HepG2 (cell line): ENCODE measurements around the gene MDP1. TPM values are rescaled to one million over a fixed set of nuclear protein-coding genes. Genes with fewer than 3 reads are reported as not detected.
A peak's percentile ranks its signal among the peaks of the same experiment; 100 is the strongest.

Source experiments
- BATF2 ChIP-seq: sonication (generic); formaldehyde crosslinking; IDR thresholded peaks from 2 replicates; pipeline ENCODE4 v1.8.0; 2022; ENCODE audit warnings: mild to moderate bottlenecking, missing genetic modification reagents, moderate library complexity
- BCL3 ChIP-seq: sonication (generic); formaldehyde crosslinking; IDR thresholded peaks from 2 replicates; pipeline ENCODE4 v1.5.1; 2020; ENCODE audit warnings: mild to moderate bottlenecking, missing genetic modification reagents, moderate library complexity
- DNMT3B ChIP-seq: conservative IDR thresholded peaks from 2 replicates; pipeline ENCODE4 v1.6.1; 2016; ENCODE audit warnings: missing biosample characterization, control low read depth
- E2F2 ChIP-seq: sonication (generic); formaldehyde crosslinking; IDR thresholded peaks from 2 replicates; pipeline ENCODE4 v1.4.0; 2020; ENCODE audit warnings: missing genetic modification reagents, borderline replicate concordance
- HCFC1 ChIP-seq: fragments of 150-350 bp; IDR thresholded peaks from 2 replicates; pipeline ENCODE4 v1.6.1; 2014; ENCODE audit warnings: low read depth, low read length
- HIVEP1 ChIP-seq: sonication (generic); formaldehyde crosslinking; IDR thresholded peaks from 2 replicates; pipeline ENCODE4 v1.4.0; 2020; ENCODE audit warnings: mild to moderate bottlenecking, missing genetic modification reagents
- HNF4A ChIP-seq: sonication (generic); formaldehyde crosslinking; IDR thresholded peaks from 2 replicates; pipeline ENCODE4 v1.4.0; 2020; ENCODE audit warnings: missing genetic modification reagents
- IKZF5 ChIP-seq: IDR thresholded peaks from 2 replicates; pipeline ENCODE4 v1.6.1; 2018; ENCODE audit warnings: missing genetic modification reagents, mild to moderate bottlenecking, missing compliant biosample characterization
- MAFG ChIP-seq: sonication (generic); formaldehyde crosslinking; IDR thresholded peaks from 2 replicates; pipeline ENCODE4 v1.5.1; 2020; ENCODE audit warnings: mild to moderate bottlenecking, missing genetic modification reagents
- NCOA2 ChIP-seq: sonication (generic); formaldehyde crosslinking; IDR thresholded peaks from 2 replicates; pipeline ENCODE4 v1.8.0; 2022; ENCODE audit warnings: inconsistent platforms
- NR2C2 ChIP-seq: sonication (generic); formaldehyde crosslinking; IDR thresholded peaks from 2 replicates; pipeline ENCODE4 v1.4.0; 2020; ENCODE audit warnings: missing genetic modification reagents, mild to moderate bottlenecking, moderate library complexity, borderline replicate concordance
- PHB2 ChIP-seq: fragments of 450-650 bp; IDR thresholded peaks from 2 replicates; pipeline ENCODE4 v1.6.1; 2018; ENCODE audit not compliant: partially characterized antibody
- RNF2 ChIP-seq: fragments of 450-650 bp; conservative IDR thresholded peaks from 2 replicates; pipeline ENCODE4 v1.6.1; 2016; ENCODE audit warnings: low read depth
- RXRA ChIP-seq: sonication (generic); formaldehyde crosslinking; IDR thresholded peaks from 2 replicates; pipeline ENCODE4 v1.5.1; 2020; ENCODE audit warnings: missing genetic modification reagents
- SNAI1 ChIP-seq: sonication (generic); formaldehyde crosslinking; IDR thresholded peaks from 2 replicates; pipeline ENCODE4 v1.5.0; 2020; ENCODE audit warnings: mild to moderate bottlenecking, missing genetic modification reagents, borderline replicate concordance
- TRIM24 ChIP-seq: sonication (generic); formaldehyde crosslinking; IDR thresholded peaks from 2 replicates; pipeline ENCODE4 v1.8.0; 2022; ENCODE audit warnings: mild to moderate bottlenecking, missing genetic modification reagents
- ZBTB2 ChIP-seq: sonication (generic); formaldehyde crosslinking; IDR thresholded peaks from 2 replicates; pipeline ENCODE4 v1.8.0; 2022; ENCODE audit warnings: low read depth, missing genetic modification reagents
- ZBTB20 ChIP-seq: sonication (generic); formaldehyde crosslinking; IDR thresholded peaks from 2 replicates; pipeline ENCODE4 v1.8.1; 2023; ENCODE audit warnings: missing genetic modification reagents, low read depth, mild to moderate bottlenecking, borderline replicate concordance
- ZFP91 ChIP-seq: sonication (generic); formaldehyde crosslinking; IDR thresholded peaks from 2 replicates; pipeline ENCODE4 v1.9.0; 2022; ENCODE audit warnings: missing genetic modification reagents, mild to moderate bottlenecking, borderline replicate concordance
- ZNF30 ChIP-seq: sonication (generic); formaldehyde crosslinking; IDR thresholded peaks from 2 replicates; pipeline ENCODE4 v1.5.0; 2020; ENCODE audit warnings: mild to moderate bottlenecking, missing genetic modification reagents
- polyA plus RNA-seq, 8 experiments: library from polyadenylated mRNA; depleted of rRNA in 3 of 8; stranded (reverse) in 7 of 8; unstranded in 1 of 8; fragments of >200 nt; fragmentation: Illumina TruSeq in 4 of 8; extraction: Trizol in 4 of 8; gene quantifications; 2 replicates each; pipeline versions ENCODE4 v1.2.1 to v1.2.3, GENCODE V29; 2011 to 2016; ENCODE audit warnings: low read depth in 4 of 8, missing spikeins in 1 of 8, mixed read lengths in 1 of 8; ENCODE audit not compliant: insufficient read depth in 1 of 8
- total RNA-seq, 5 experiments: library from RNA; depleted of rRNA; stranded (reverse); fragments of >200 nt; fragmentation: Illumina TruSeq; extraction: Trizol; gene quantifications; 2 replicates each; pipeline ENCODE4 v1.2.3, GENCODE V29; 2016; ENCODE audit warnings: low read depth in 1 of 5
- TF ChIP-seq, protein P1 (sequence below): sonication (generic); formaldehyde crosslinking; IDR thresholded peaks from 2 replicates; pipeline ENCODE4 v1.5.0; 2020; ENCODE audit warnings: missing genetic modification reagents

The MDP1 gene
- total and polyA plus RNA-seq, 2 of the 13 experiments (the other 11 are each of a cell fraction or from before 2014, with no cell fraction given) = 44.1 to 48.7 TPM

DNA sequence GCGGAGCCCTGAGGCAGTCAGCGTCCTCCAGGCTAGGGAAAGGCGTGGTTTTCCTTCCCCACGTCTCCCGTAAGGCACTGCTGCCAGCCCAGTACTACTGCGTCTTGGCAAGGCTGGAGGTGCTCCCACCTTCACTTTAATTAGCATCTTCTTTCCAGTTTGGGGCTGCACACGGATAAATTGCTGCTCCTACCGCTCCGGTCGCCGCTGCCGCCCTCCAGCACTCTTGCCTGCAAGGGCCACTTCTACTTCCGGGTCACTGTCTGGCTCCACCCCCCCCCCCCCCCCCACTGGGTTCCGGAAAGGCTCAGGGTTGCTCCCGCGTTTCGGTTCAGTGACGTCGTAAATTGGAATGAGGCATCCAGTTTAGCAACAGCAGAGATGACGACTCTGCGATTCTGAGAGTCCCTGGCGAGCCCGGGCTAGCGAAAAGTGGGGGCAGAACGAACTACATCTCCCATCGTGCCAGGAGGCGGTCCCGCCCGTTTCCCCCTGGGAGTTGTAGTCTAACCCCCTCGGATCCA is 16.3 kb upstream of the MDP1 start, which contains the start of gene NEDD8 (continued):
- TF ChIP-seq E2F2 = no peak
- TF ChIP-seq DNMT3B (CRISPR knock-in tag) = 0 out of 2 replicates have a peak, but pooled peaks have one; percentile 72
- TF ChIP-seq RXRA = no peak; the same call in 1 of the 2 replicates
- peak; percentile 67; the same call in 1 of the 2 replicates for TF ChIP-seq ZBTB20 (CRISPR knock-in tag)
- peak; percentile 80 for TF ChIP-seq TRIM24 (CRISPR knock-in tag)
- TF ChIP-seq NR2C2 (CRISPR knock-in tag) = peak; percentile 99
- TF ChIP-seq IKZF5 (CRISPR knock-in tag) = peak; percentile 48
- 0 out of 2 replicates have a peak, but pooled peaks have one; percentile 21 for TF ChIP-seq BATF2 (CRISPR knock-in tag)
- no peak for TF ChIP-seq HNF4A (CRISPR knock-in tag)
- TF ChIP-seq NCOA2 (CRISPR knock-in tag) = peak; percentile 15
- TF ChIP-seq HIVEP1 = peak; percentile 38; the same call in 1 of the 2 replicates
- peak; percentile 60; the same call in 1 of the 2 replicates for TF ChIP-seq MAFG
- peak; percentile 99 for TF ChIP-seq SNAI1 (CRISPR knock-in tag)
- no peak for TF ChIP-seq RNF2
- TF ChIP-seq ZNF30 (CRISPR knock-in tag) = no peak
- no peak for TF ChIP-seq ZBTB2 (CRISPR knock-in tag)
- peak; percentile 98 for TF ChIP-seq HCFC1
- peak; percentile 95; the same call in 1 of the 2 replicates for TF ChIP-seq ZFP91 (CRISPR knock-in tag)
- TF ChIP-seq BCL3 (CRISPR knock-in tag) = 0 out of 2 replicates have a peak, but pooled peaks have one; percentile 86
- TF ChIP-seq, protein P1, sequence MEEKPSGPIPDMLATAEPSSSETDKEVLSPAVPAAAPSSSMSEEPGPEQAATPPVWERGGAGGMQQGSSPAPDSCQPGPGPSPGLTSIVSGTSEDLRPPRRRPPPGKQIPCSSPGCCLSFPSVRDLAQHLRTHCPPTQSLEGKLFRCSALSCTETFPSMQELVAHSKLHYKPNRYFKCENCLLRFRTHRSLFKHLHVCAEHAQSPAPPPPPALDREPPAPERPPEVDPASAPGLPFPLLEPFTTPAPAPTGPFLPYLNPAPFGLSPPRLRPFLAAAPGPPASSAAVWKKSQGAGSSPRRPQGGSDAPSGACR (CRISPR knock-in tag) = no peak
- no peak for TF ChIP-seq PHB2
